ENCODE results near the gene SEC16A.

Gene SEC16A

GRCh38 chr9:136432591-136432990 is 50.2 kb downstream of the SEC16A start:
- POLR2A ChIA-PET = no interaction called here
- WGBS (ENCODE audit: insufficient coverage) = 92% methylated on average over 26 of the region's 26 CpGs
- Histone ChIP-seq H3K4me1 (ENCODE audit: control extremely low read depth in 1 of 4, control insufficient read depth in 4 of 4, insufficient read depth in 4 of 4, low read length in 3 of 4) (peaks cover 0 to 7% (median 6%) of the 10 kb centered on the region in 4 experiments), H3K27ac (ENCODE audit: insufficient read depth in 1 of 2, low read depth in 1 of 2, low read length in 2 of 2, poor library complexity in 1 of 2, severe bottlenecking in 2 of 2) (no peak overlapping the region), H3K9me3 (ENCODE audit: control extremely low read depth in 1 of 5, control insufficient read depth in 4 of 5, insufficient read depth in 2 of 5, low read depth in 1 of 5, low read length in 4 of 5) (no peaks in the 10 kb centered on the region), H3K27me3 (replicated peaks in 2 of 5; ENCODE audit: control insufficient read depth in 4 of 5, insufficient read depth in 5 of 5, low read length in 4 of 5) (no peaks in the 10 kb centered on the region), H3K36me3 (ENCODE audit: control insufficient read depth in 4 of 4, insufficient read depth in 4 of 4, low read length in 3 of 4) (peaks cover 4 to 62% (median 40%) of the 10 kb centered on the region in 4 experiments), H3K4me3 (ENCODE audit: control insufficient read depth in 1 of 7, extremely low read depth in 1 of 7, insufficient read depth in 4 of 7, low read depth in 2 of 7, low read length in 6 of 7) (no peak overlapping the region)
- CTCF ChIA-PET = no interaction called here
- no peak for DNase-seq

- peaks cover 4 to 62% (median 39%) of the 10 kb centered on the region in 4 experiments for H3K36me3 ChIP-seq (ENCODE audit: control insufficient read depth in 4 of 4, insufficient read depth in 4 of 4, low read length in 3 of 4)
- no peak overlapping the region for H3K27ac ChIP-seq (ENCODE audit: insufficient read depth in 1 of 2, low read depth in 1 of 2, low read length in 2 of 2, poor library complexity in 1 of 2, severe bottlenecking in 2 of 2)
- WGBS (ENCODE audit: insufficient coverage) = 97% methylated on average over 31 of the region's 36 CpGs
- ChIA-PET CTCF (no interaction called here), POLR2A (no interaction called here)
- DNase-seq = no peak
- no peaks in the 10 kb centered on the region for H3K9me3 ChIP-seq (ENCODE audit: control extremely low read depth in 1 of 5, control insufficient read depth in 4 of 5, insufficient read depth in 2 of 5, low read depth in 1 of 5, low read length in 4 of 5)
- no peaks in the 10 kb centered on the region for H3K4me1 ChIP-seq (ENCODE audit: control extremely low read depth in 1 of 4, control insufficient read depth in 4 of 4, insufficient read depth in 4 of 4, low read length in 3 of 4)
- no peaks in the 10 kb centered on the region for H3K27me3 ChIP-seq (replicated peaks in 2 of 5; ENCODE audit: control insufficient read depth in 4 of 5, insufficient read depth in 5 of 5, low read length in 4 of 5)
- H3K4me3 ChIP-seq (ENCODE audit: control insufficient read depth in 1 of 7, extremely low read depth in 1 of 7, insufficient read depth in 4 of 7, low read depth in 2 of 7, low read length in 6 of 7) = no peak overlapping the region
Observed at GRCh38 chr9:136431782-136432350, 51.0 kb downstream of the SEC16A start.

GRCh38 chr9:136430588-136431234 is 52.1 kb downstream of the SEC16A start:
- H3K4me1 ChIP-seq (ENCODE audit: control extremely low read depth in 1 of 4, control insufficient read depth in 4 of 4, insufficient read depth in 4 of 4, low read length in 3 of 4) = no peaks in the 10 kb centered on the region
- CTCF ChIA-PET = no interaction called here
- H3K9me3 ChIP-seq (ENCODE audit: control extremely low read depth in 1 of 5, control insufficient read depth in 4 of 5, insufficient read depth in 2 of 5, low read depth in 1 of 5, low read length in 4 of 5) = no peaks in the 10 kb centered on the region
- H3K36me3 ChIP-seq (ENCODE audit: control insufficient read depth in 4 of 4, insufficient read depth in 4 of 4, low read length in 3 of 4) = peaks cover 4 to 51% (median 35%) of the 10 kb centered on the region in 4 experiments
- WGBS (ENCODE audit: insufficient coverage) = 98% methylated on average over 22 of the region's 29 CpGs
- H3K27me3 ChIP-seq (replicated peaks in 2 of 5; ENCODE audit: control insufficient read depth in 4 of 5, insufficient read depth in 5 of 5, low read length in 4 of 5) = no peaks in the 10 kb centered on the region
- no peak overlapping the region for H3K4me3 ChIP-seq (ENCODE audit: control insufficient read depth in 1 of 7, extremely low read depth in 1 of 7, insufficient read depth in 4 of 7, low read depth in 2 of 7, low read length in 6 of 7)
- no peak for DNase-seq
- no peak overlapping the region for H3K27ac ChIP-seq (ENCODE audit: insufficient read depth in 1 of 2, low read depth in 1 of 2, low read length in 2 of 2, poor library complexity in 1 of 2, severe bottlenecking in 2 of 2)
- POLR2A ChIA-PET = interaction anchor here (0.6 kb wide), 1 partner anchor 12 kb away, joined by 3 read pairs; no protein-coding TSS in a partner anchor

GRCh38 chr9:136429683-136430491 is 53.0 kb downstream of the SEC16A start:
- no peak overlapping the region for H3K27ac ChIP-seq (ENCODE audit: insufficient read depth in 1 of 2, low read depth in 1 of 2, low read length in 2 of 2, poor library complexity in 1 of 2, severe bottlenecking in 2 of 2)
- H3K4me1 ChIP-seq (ENCODE audit: control extremely low read depth in 1 of 4, control insufficient read depth in 4 of 4, insufficient read depth in 4 of 4, low read length in 3 of 4) = no peaks in the 10 kb centered on the region
- DNase-seq = no peak
- no peak overlapping the region for H3K4me3 ChIP-seq (ENCODE audit: control insufficient read depth in 1 of 7, extremely low read depth in 1 of 7, insufficient read depth in 4 of 7, low read depth in 2 of 7, low read length in 6 of 7)
- no peaks in the 10 kb centered on the region for H3K27me3 ChIP-seq (replicated peaks in 2 of 5; ENCODE audit: control insufficient read depth in 4 of 5, insufficient read depth in 5 of 5, low read length in 4 of 5)
- POLR2A ChIA-PET = interaction anchor here (0.6 kb wide), 1 partner anchor 11 kb away, joined by 3 read pairs; no protein-coding TSS in a partner anchor
- CTCF ChIA-PET = interaction anchor here (1.1 kb wide), 1 partner anchor 12 kb away, joined by 3 read pairs; no protein-coding TSS in a partner anchor
- peaks cover 4 to 54% (median 36%) of the 10 kb centered on the region in 4 experiments for H3K36me3 ChIP-seq (ENCODE audit: control insufficient read depth in 4 of 4, insufficient read depth in 4 of 4, low read length in 3 of 4)
- 95% methylated on average over 22 of the region's 32 CpGs for WGBS (ENCODE audit: insufficient coverage)
- no peaks in the 10 kb centered on the region for H3K9me3 ChIP-seq (ENCODE audit: control extremely low read depth in 1 of 5, control insufficient read depth in 4 of 5, insufficient read depth in 2 of 5, low read depth in 1 of 5, low read length in 4 of 5)

- ChIA-PET CTCF (interaction anchor here (1.1 kb wide), 1 partner anchor 11 kb away, joined by 3 read pairs; no protein-coding TSS in a partner anchor), POLR2A (no interaction called here)
- peaks cover 4 to 58% (median 39%) of the 10 kb centered on the region in 4 experiments for H3K36me3 ChIP-seq (ENCODE audit: control insufficient read depth in 4 of 4, insufficient read depth in 4 of 4, low read length in 3 of 4)
- H3K9me3 ChIP-seq (ENCODE audit: control extremely low read depth in 1 of 5, control insufficient read depth in 4 of 5, insufficient read depth in 2 of 5, low read depth in 1 of 5, low read length in 4 of 5) = no peaks in the 10 kb centered on the region
- no peak for DNase-seq
- H3K4me1 ChIP-seq (ENCODE audit: control extremely low read depth in 1 of 4, control insufficient read depth in 4 of 4, insufficient read depth in 4 of 4, low read length in 3 of 4) = no peaks in the 10 kb centered on the region
- WGBS (ENCODE audit: insufficient coverage) = 93% methylated on average over 20 of the region's 21 CpGs
- H3K27me3 ChIP-seq (replicated peaks in 2 of 5; ENCODE audit: control insufficient read depth in 4 of 5, insufficient read depth in 5 of 5, low read length in 4 of 5) = no peaks in the 10 kb centered on the region
- no peak overlapping the region for H3K27ac ChIP-seq (ENCODE audit: insufficient read depth in 1 of 2, low read depth in 1 of 2, low read length in 2 of 2, poor library complexity in 1 of 2, severe bottlenecking in 2 of 2)
- H3K4me3 ChIP-seq (ENCODE audit: control insufficient read depth in 1 of 7, extremely low read depth in 1 of 7, insufficient read depth in 4 of 7, low read depth in 2 of 7, low read length in 6 of 7) = no peak overlapping the region
Observed at GRCh38 chr9:136429075-136429628, 53.7 kb downstream of the SEC16A start.

GRCh38 chr9:136426787-136427186 is 56.1 kb downstream of the SEC16A start:
- 98% methylated on average over 11 of the region's 12 CpGs for WGBS (ENCODE audit: insufficient coverage)
- ChIA-PET CTCF (interaction anchor here (0.7 to 1.5 kb wide), 2 partner anchors 16 to 19 kb away, joined by 3 to 4 read pairs; no protein-coding TSS in a partner anchor), POLR2A (no interaction called here)
- H3K27ac ChIP-seq (ENCODE audit: insufficient read depth in 1 of 2, low read depth in 1 of 2, low read length in 2 of 2, poor library complexity in 1 of 2, severe bottlenecking in 2 of 2) = no peak overlapping the region
- H3K4me1 ChIP-seq (ENCODE audit: control extremely low read depth in 1 of 4, control insufficient read depth in 4 of 4, insufficient read depth in 4 of 4, low read length in 3 of 4) = no peaks in the 10 kb centered on the region
- no peaks in the 10 kb centered on the region for H3K9me3 ChIP-seq (ENCODE audit: control extremely low read depth in 1 of 5, control insufficient read depth in 4 of 5, insufficient read depth in 2 of 5, low read depth in 1 of 5, low read length in 4 of 5)
- H3K27me3 ChIP-seq (replicated peaks in 2 of 5; ENCODE audit: control insufficient read depth in 4 of 5, insufficient read depth in 5 of 5, low read length in 4 of 5) = no peaks in the 10 kb centered on the region
- peaks cover 4 to 62% (median 44%) of the 10 kb centered on the region in 4 experiments for H3K36me3 ChIP-seq (ENCODE audit: control insufficient read depth in 4 of 4, insufficient read depth in 4 of 4, low read length in 3 of 4)
- no peak overlapping the region for H3K4me3 ChIP-seq (ENCODE audit: control insufficient read depth in 1 of 7, extremely low read depth in 1 of 7, insufficient read depth in 4 of 7, low read depth in 2 of 7, low read length in 6 of 7)
- no peak for DNase-seq

All from common myeloid progenitor, CD34-positive (primary cell).